Body of pancreas (tissue), 4 donors: ENCODE data around the gene SPAG9. TPM values are rescaled to one million over a fixed set of nuclear protein-coding genes. Genes with fewer than 3 reads are reported as not detected.

Experiments used
- ATAC-seq: fragments of 150-250 bp; one replicate; pipeline ENCODE4 v1.9.1; 2016
- DNase-seq, 4 donors: peaks; one replicate each; pipeline ENCODE4 v3.0.0-alpha.2; 2019
- H3K27ac ChIP-seq, 4 donors: fragments of 200-600 bp; sonication (generic); 1 replicate in 3 of 4; 2 replicates in 1 of 4; pipeline versions ENCODE4 v1.5.1 to v1.6.1; 2016 to 2019; ENCODE audit warnings: mild to moderate bottlenecking in 1 of 4, mixed read lengths in 1 of 4, moderate library complexity in 1 of 4
- H3K27me3 ChIP-seq, 2 donors: fragments of 200-600 bp; sonication (generic); one replicate each; pipeline ENCODE4 v1.6.0; 2016; ENCODE audit warnings: mild to moderate bottlenecking in 1 of 2
- H3K36me3 ChIP-seq, 2 donors: fragments of 200-600 bp; sonication (generic); replicated peaks in 1 of 2; 2 replicates each; pipeline ENCODE4 v1.5.1; 2016; ENCODE audit warnings: low read depth in 2 of 2; ENCODE audit not compliant: insufficient read depth in 1 of 2
- H3K4me1 ChIP-seq: fragments of 200-600 bp; sonication (generic); one replicate; pipeline ENCODE4 v1.6.0; 2016
- H3K4me3 ChIP-seq, 2 donors: fragments of 200-600 bp; sonication (generic); 1 replicate in 1 of 2; 2 replicates in 1 of 2; pipeline ENCODE4 v1.5.1; 2016 to 2019
- H3K9me3 ChIP-seq, 3 donors: fragments of 200-600 bp; sonication (generic); 1 replicate in 2 of 3; 2 replicates in 1 of 3; pipeline ENCODE4 v1.5.1; 2016
- POLR2A ChIP-seq, 3 donors: fragments of 450-650 bp; IDR thresholded peaks; one replicate each; pipeline ENCODE4 v1.6.1; 2016; ENCODE audit warnings: antibody characterized with exemption in 3 of 3, mild to moderate bottlenecking in 2 of 3
- WGBS, 2 donors: methylation state at CpG; one replicate each; pipeline ENCODE4 v1.1.5; 2017; 5-methylcytosine and 5-hydroxymethylcytosine counted together
- intact Hi-C: fragments of 100-400 bp; cut with DNase I; formaldehyde crosslinking; loops from one replicate; pipeline ENCODE4 v1.15.1; 2023
- total RNA-seq, 2 donors: library from RNA; depleted of rRNA; stranded (reverse); fragments of >200 nt; gene quantifications; one replicate each; pipeline ENCODE4 v1.1.0, GENCODE V29; 2016
- TF ChIP-seq, protein P1 (sequence below), 7 experiments: fragments of 450-650 bp in 4 of 7; fragments of 200-600 bp in 3 of 7; sonication (generic) in 3 of 7; IDR thresholded peaks; one replicate each; pipeline ENCODE4 v1.5.1; 2016 to 2019; ENCODE audit warnings: antibody characterized with exemption in 7 of 7

The SPAG9 gene
- total RNA-seq, 2 donors from 2014 or later = 49.8 to 76.8 TPM

DNA sequence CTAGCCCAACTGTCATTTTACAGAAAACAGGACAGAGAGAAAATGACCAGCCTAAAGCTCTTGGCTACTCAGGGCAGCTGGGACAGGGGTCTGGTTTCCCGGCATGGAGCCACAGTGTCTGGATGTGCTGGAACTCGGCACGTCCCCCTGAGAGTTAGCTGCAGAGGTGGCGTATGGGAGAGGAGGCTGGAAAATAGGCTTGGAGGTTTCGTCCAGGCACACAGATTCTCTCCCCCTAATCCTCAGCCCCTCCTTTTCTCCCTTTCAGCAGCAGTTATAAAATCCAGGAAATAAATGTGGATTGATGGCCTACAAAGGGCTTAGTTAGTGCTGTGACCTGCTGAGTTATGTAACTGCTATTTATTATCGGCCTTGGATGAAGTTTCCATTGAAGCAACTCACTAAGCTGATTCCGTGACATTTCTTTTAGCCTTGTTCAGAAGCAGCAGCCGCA, 165.0 kb downstream of the SPAG9 start:
- Histone ChIP-seq H3K4me1 (peaks cover 36% of the 10 kb centered on the region), H3K27me3 (no peaks in the 10 kb centered on the region), H3K4me3 (no peak overlapping the region), H3K27ac (peak overlapping the region; percentile 33 to 69 (median 64)), H3K9me3 (no peaks in the 10 kb centered on the region), H3K36me3 (no peaks in the 10 kb centered on the region)
- intact Hi-C loops = loop anchor here (10.0 kb wide), 1 partner anchor 171 kb away; no protein-coding TSS in a partner anchor
- 41 to 43% methylated on average over 8 of the region's 8 CpGs for WGBS, 2 donors
- ATAC-seq (peak; percentile 64), DNase-seq (peak in 1 of 4 donors; percentile 25)
- TF ChIP-seq POLR2A (IDR thresholded peaks at IDR 0.05) = peak in 1 of 3 donors; percentile 10
- TF ChIP-seq, protein P1, sequence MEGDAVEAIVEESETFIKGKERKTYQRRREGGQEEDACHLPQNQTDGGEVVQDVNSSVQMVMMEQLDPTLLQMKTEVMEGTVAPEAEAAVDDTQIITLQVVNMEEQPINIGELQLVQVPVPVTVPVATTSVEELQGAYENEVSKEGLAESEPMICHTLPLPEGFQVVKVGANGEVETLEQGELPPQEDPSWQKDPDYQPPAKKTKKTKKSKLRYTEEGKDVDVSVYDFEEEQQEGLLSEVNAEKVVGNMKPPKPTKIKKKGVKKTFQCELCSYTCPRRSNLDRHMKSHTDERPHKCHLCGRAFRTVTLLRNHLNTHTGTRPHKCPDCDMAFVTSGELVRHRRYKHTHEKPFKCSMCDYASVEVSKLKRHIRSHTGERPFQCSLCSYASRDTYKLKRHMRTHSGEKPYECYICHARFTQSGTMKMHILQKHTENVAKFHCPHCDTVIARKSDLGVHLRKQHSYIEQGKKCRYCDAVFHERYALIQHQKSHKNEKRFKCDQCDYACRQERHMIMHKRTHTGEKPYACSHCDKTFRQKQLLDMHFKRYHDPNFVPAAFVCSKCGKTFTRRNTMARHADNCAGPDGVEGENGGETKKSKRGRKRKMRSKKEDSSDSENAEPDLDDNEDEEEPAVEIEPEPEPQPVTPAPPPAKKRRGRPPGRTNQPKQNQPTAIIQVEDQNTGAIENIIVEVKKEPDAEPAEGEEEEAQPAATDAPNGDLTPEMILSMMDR (IDR thresholded peaks at IDR 0.05) = no peak

DNA sequence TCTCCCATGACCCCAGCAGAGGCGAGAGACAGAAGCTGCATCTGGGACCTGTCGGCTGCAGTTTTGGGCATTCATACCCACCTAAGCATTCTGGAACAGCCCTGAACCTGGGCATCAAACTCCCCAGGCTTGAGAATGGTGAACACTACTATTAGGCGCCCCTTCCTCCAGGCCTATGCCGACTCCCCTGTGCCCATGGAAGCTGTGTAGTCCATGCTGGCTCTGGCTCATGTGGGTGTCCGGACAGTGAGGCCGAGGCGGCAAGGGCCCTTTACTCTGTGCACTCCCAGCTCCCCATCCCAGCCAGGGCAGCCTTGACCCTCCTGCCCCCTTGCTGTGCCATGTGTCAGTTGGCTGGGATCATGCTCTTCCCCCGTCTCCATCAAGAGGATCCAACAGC, 165.5 kb downstream of the SPAG9 start:
- H3K9me3 ChIP-seq = no peaks in the 10 kb centered on the region
- H3K36me3 ChIP-seq = no peaks in the 10 kb centered on the region
- 94 to 96% methylated on average over 5 to 8 of the region's 8 CpGs for WGBS, 2 donors
- no peaks in the 10 kb centered on the region for H3K27me3 ChIP-seq
- TF ChIP-seq, protein P1 (IDR thresholded peaks at IDR 0.05) = no peak
- no peak for TF ChIP-seq POLR2A (IDR thresholded peaks at IDR 0.05)
- ATAC-seq = no peak
- no peak for DNase-seq
- H3K27ac ChIP-seq = peak overlapping the region; percentile 33 to 69 (median 64)
- intact Hi-C loops = loop anchor here (10.0 kb wide), 1 partner anchor 170 kb away; no protein-coding TSS in a partner anchor
- H3K4me1 ChIP-seq = peaks cover 41% of the 10 kb centered on the region
- no peak overlapping the region for H3K4me3 ChIP-seq

DNA sequence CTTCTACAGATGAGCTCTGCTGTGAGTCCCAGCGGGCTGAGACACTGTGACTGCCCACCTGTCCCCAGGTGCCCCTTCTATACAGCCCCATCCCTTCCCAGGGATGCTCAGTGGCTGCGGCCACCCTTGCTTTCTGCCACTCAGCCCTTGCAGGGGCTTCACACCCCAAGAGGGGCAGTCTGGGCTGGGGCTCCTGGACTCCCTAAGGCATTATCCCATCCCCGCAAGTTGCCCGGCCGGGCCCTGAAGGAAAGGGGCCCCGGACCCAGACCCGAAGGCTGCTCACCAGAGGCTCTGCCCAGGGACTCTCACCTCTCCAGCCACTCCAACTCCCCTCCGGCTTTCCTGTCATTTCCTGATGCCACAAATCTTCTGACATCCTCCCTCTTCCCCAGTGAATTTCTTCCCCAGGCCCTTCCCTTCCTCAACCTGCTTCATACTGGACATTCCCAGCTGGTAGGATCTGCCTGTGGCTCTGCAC, 166.0 kb downstream of the SPAG9 start:
- Histone ChIP-seq H3K27ac (peak overlapping the region in 2 of 4 donors; percentile 6 to 66), H3K9me3 (no peaks in the 10 kb centered on the region), H3K27me3 (no peaks in the 10 kb centered on the region), H3K36me3 (no peaks in the 10 kb centered on the region), H3K4me3 (no peak overlapping the region), H3K4me1 (peaks cover 46% of the 10 kb centered on the region)
- ATAC-seq = no peak
- peak in 1 of 4 donors; percentile 12 for DNase-seq
- WGBS, 2 donors = 76 to 78% methylated on average over 8 of the region's 8 CpGs
- intact Hi-C loops = loop anchor here (5.0 to 10.0 kb wide), 2 partner anchors 102 to 170 kb away; no protein-coding TSS in a partner anchor
- TF ChIP-seq, protein P1 (IDR thresholded peaks at IDR 0.05) = no peak
- no peak for TF ChIP-seq POLR2A (IDR thresholded peaks at IDR 0.05)

DNA sequence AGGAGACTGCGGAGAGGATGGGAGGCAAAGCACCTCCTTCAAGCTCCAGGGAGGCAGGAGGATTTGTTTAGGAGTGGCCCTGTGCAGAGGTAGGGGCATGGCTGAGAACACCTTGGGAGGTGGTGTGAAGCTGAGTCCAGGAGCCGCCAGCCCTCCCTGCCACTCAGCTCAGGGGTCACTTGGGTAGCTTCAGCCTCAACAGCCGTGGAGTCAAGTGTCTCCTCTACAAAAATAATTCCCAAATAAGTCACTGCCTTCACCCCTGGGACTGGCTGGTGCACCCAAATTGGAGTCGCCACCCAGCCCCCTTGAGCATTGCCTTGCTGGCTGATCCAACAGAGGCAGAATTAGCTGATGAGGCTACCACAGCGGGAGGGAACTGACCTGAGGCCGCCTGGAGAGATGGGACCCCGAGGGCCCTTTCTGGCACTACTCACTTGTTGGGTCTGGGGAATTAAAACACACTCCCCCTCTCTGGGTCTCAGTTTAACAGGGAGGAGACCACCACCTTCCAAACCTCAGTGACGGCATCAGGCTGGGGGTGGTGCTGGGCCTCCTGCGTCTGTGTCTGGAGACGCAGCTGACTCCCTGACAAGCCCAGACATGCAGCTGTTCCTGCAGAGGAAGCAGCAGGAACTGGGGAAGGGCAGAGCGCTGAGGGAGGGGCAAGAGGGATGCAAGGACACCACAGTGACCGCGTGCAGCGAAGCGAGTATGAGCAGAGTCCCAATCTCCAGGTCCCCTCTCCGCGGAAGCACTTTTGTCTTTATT, 166.7 kb downstream of the SPAG9 start:
- no peak for TF ChIP-seq POLR2A (IDR thresholded peaks at IDR 0.05)
- TF ChIP-seq, protein P1 (IDR thresholded peaks at IDR 0.05) = no peak
- Histone ChIP-seq H3K27me3 (no peaks in the 10 kb centered on the region), H3K9me3 (no peaks in the 10 kb centered on the region), H3K27ac (peak overlapping the region in 2 of 4 donors; percentile 6 to 15), H3K4me1 (peaks cover 53% of the 10 kb centered on the region), H3K36me3 (no peaks in the 10 kb centered on the region), H3K4me3 (no peak overlapping the region)
- no peak for ATAC-seq
- peak in 3 of 4 donors; percentile 35 to 58 (median 50) for DNase-seq
- 64 to 65% methylated on average over 12 to 17 of the region's 17 CpGs for WGBS, 2 donors
- intact Hi-C loops = loop anchor here (5.0 to 10.0 kb wide), 2 partner anchors 102 to 169 kb away; no protein-coding TSS in a partner anchor
